CD8-positive, alpha-beta memory T cell (primary cell): ENCODE results near the gene ARID5A. TPM values are rescaled to one million over a fixed set of nuclear protein-coding genes. Genes with fewer than 3 reads are reported as not detected.
A peak's percentile ranks its signal among the peaks of the same experiment; 100 is the strongest.
"Not testable (repeated sequence)": the region's sequence is repeated elsewhere in the genome, so short reads cannot be mapped to it uniquely, and the experiment has no call there.

ENCODE experiments used
- CTCF ChIA-PET: fragments of 350-600 bp; sonication (Branson Sonifier 250); formaldehyde crosslinking; loops from one replicate; lab custom pipeline; 2021; ENCODE audit warnings: antibody characterized with exemption; lab: Charles Lee
- POLR2A ChIA-PET: fragments of 350-600 bp; sonication (Branson Sonifier 250); formaldehyde crosslinking; loops from one replicate; lab custom pipeline; 2021; ENCODE audit warnings: antibody characterized with exemption; lab: Charles Lee
- DNase-seq, 5 donors: peaks; one replicate each; pipeline versions ENCODE4 v3.0.0 to v3.0.0-alpha.2; 2020 to 2022; ENCODE audit warnings: mixed read lengths in 1 of 5
- H3K27ac ChIP-seq: one replicate; pipeline ENCODE4 v1.7.0; 2013; ENCODE audit warnings: low read depth, mild to moderate bottlenecking, low read length, moderate library complexity
- H3K27me3 ChIP-seq: 2 replicates; pipeline ENCODE4 v1.7.0; 2013; ENCODE audit warnings: low read length, mild to moderate bottlenecking; ENCODE audit not compliant: insufficient read depth, poor library complexity, severe bottlenecking
- H3K36me3 ChIP-seq: 2 replicates; pipeline ENCODE4 v1.7.0; 2013; ENCODE audit warnings: mild to moderate bottlenecking, low read length, moderate library complexity; ENCODE audit not compliant: insufficient read depth
- H3K4me1 ChIP-seq: 2 replicates; pipeline ENCODE4 v1.7.0; 2013; ENCODE audit warnings: mild to moderate bottlenecking, low read length, moderate library complexity; ENCODE audit not compliant: insufficient read depth
- H3K4me3 ChIP-seq: 2 replicates; pipeline ENCODE4 v1.7.0; 2013; ENCODE audit warnings: mild to moderate bottlenecking, low read length
- H3K9me3 ChIP-seq: 2 replicates; pipeline ENCODE4 v1.7.0; 2013; ENCODE audit warnings: mild to moderate bottlenecking, low read length
- H3K27ac Mint-ChIP-seq, 8 donors: one replicate each; pipeline ENCODE4 v1.8.0; 2020 to 2021; ENCODE audit warnings: mixed read lengths in 8 of 8, mild to moderate bottlenecking in 6 of 8, inconsistent platforms in 3 of 8, moderate library complexity in 3 of 8
- H3K27me3 Mint-ChIP-seq, 2 donors: one replicate each; pipeline ENCODE4 v1.8.0; 2020 to 2021; ENCODE audit warnings: mixed read lengths in 2 of 2, mild to moderate bottlenecking in 1 of 2, moderate library complexity in 1 of 2
- H3K36me3 Mint-ChIP-seq, 3 donors: one replicate each; pipeline ENCODE4 v1.8.0; 2020 to 2021; ENCODE audit warnings: mixed read lengths in 3 of 3, inconsistent platforms in 1 of 3, mild to moderate bottlenecking in 1 of 3
- H3K4me1 Mint-ChIP-seq, 3 donors: one replicate each; pipeline ENCODE4 v1.8.0; 2020 to 2021; ENCODE audit warnings: mixed read lengths in 3 of 3, inconsistent platforms in 1 of 3, mild to moderate bottlenecking in 1 of 3
- H3K4me3 Mint-ChIP-seq, 7 donors: one replicate each; pipeline ENCODE4 v1.8.0; 2020 to 2021; ENCODE audit warnings: mixed read lengths in 7 of 7, mild to moderate bottlenecking in 6 of 7, moderate library complexity in 4 of 7, inconsistent platforms in 2 of 7
- H3K9me3 Mint-ChIP-seq, 5 donors: one replicate each; pipeline ENCODE4 v1.8.0; 2020 to 2022; ENCODE audit warnings: mixed read lengths in 5 of 5, mild to moderate bottlenecking in 3 of 5, moderate library complexity in 2 of 5, inconsistent platforms in 1 of 5
- polyA plus RNA-seq: library from polyadenylated mRNA; unstranded; fragments of 300-500 nt; fragmentation: Illumina TruSeq; gene quantifications from one replicate; pipeline ENCODE4 v1.2.3, GENCODE V29; 2021
- total RNA-seq, 2 experiments: library from RNA; stranded (reverse); gene quantifications; one replicate each; pipeline ENCODE4 v1.2.3, GENCODE V29; 2021

The ARID5A gene
- total and polyA plus RNA-seq, 3 experiments from 2014 or later, result 84.0 to 147 (median 146) TPM

DNA sequence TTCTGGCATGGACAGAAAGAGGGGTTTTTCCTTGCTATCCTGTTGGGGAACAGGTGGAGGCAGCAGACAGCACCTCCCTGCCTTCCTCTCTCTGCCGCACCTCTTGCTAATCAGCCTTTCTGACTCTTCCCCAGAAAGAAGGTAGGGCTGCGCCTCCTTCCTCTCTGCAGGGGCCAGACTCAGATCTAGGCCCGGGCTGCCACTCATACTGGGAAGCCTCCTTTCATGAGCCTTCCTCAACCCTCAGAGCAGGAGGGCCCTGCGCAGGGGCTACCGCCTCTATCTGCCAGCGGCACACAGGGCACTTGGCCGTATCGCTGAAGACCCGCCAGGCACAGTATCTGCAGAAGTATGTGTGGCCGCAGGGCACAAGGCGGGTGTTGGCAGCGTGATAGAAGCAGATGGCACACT is 38.5 kb upstream of the ARID5A start:
- peaks cover 0 to 5% of the 10 kb centered on the region in 2 donors for H3K27me3 Mint-ChIP-seq
- peaks cover 0 to 15% (median 1%) of the 10 kb centered on the region in 3 donors for H3K36me3 Mint-ChIP-seq
- no peaks in the 10 kb centered on the region for H3K36me3 ChIP-seq
- no peak overlapping the region for H3K4me3 Mint-ChIP-seq
- ChIA-PET POLR2A (no interaction called here), CTCF (no interaction called here)
- no peak for DNase-seq
- no peak overlapping the region for H3K4me3 ChIP-seq
- peaks cover 8 to 18% (median 17%) of the 10 kb centered on the region in 5 donors for H3K9me3 Mint-ChIP-seq
- H3K4me1 ChIP-seq, result peaks cover 12% of the 10 kb centered on the region
- peaks cover 5 to 13% (median 8%) of the 10 kb centered on the region in 3 donors for H3K4me1 Mint-ChIP-seq
- H3K27me3 ChIP-seq, result no peaks in the 10 kb centered on the region
- peak overlapping the region in 1 of 8 donors; percentile 91 for H3K27ac Mint-ChIP-seq
- peaks cover 4% of the 10 kb centered on the region for H3K9me3 ChIP-seq
- no peak overlapping the region for H3K27ac ChIP-seq

DNA sequence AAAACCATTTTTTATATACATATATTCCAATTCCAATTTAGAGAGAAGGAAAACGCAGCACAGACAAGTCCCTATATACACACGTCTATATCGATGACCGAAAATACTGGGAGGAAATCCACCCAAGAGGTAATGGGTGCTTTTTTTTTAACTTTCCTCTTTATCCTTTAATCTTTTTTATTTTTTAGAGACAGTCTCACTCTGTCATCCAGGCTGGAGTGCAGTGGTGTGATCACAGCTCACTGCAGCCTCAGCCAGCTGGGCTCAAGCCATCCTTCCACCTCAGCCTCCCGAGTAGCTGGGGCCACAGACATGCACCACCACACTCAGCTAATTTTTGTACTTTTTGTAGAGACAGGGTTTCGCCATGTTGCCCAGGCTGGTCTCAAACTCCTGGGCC is 37.9 kb upstream of the ARID5A start:
- Mint-ChIP-seq H3K9me3 (peaks cover 8 to 18% (median 17%) of the 10 kb centered on the region in 5 donors), H3K36me3 (peaks cover 0 to 15% (median 1%) of the 10 kb centered on the region in 3 donors), H3K4me1 (peaks cover 5 to 13% (median 8%) of the 10 kb centered on the region in 3 donors), H3K27ac (peak overlapping the region in 1 of 8 donors; percentile 91)
- DNase-seq, CTCF ChIA-PET, H3K27ac ChIP-seq, H3K4me3 Mint-ChIP-seq, H3K27me3 Mint-ChIP-seq, H3K9me3 ChIP-seq, H3K4me3 ChIP-seq, H3K36me3 ChIP-seq, H3K27me3 ChIP-seq, POLR2A ChIA-PET: not testable (repeated sequence)
- peaks cover 12% of the 10 kb centered on the region for H3K4me1 ChIP-seq

DNA sequence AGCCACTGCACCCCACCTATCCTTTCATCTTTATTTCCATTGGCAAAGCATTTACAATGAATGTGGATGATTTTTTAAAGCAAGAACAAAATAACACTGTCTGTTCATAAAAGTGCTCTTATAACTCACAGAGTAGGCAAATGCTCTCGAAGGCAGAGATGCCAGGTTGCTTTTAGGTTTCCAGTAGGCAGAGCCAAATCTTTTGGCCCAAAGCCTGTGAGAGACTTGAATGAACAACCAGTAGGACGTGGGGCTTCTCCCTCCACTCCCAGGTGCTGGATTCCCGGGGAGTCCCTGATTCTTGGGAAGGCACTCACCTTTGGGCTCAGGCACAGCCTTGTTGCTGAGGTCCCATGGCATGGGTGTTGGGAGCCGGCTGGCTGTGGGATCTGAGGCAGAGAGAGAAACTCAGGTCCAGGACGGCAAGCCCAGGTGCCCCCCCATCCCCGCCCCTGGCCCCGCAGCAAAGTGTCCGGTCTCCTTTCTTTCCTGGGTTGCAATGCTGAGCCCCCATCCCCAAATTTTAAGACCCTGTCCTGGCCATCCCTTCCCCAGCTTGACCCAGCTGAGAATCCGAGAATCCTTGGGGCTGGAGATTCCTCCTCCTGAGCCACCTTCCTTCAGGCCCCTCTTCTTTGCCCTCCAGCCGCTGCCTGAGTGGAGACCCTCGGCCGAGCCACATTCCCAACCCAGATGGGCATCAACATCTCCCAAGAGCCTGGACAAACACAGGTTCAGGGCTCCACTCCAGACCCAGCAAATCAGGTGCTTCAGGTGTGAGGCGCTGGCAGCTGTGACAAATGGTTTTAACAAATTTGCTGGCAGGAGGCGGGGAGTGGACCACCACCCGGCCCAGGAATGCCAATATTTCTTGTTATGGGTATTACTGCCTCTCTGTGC is 37.2 kb upstream of the ARID5A start:
- no peaks in the 10 kb centered on the region for H3K27me3 ChIP-seq
- H3K4me1 Mint-ChIP-seq, result peaks cover 5 to 13% (median 8%) of the 10 kb centered on the region in 3 donors
- H3K4me1 ChIP-seq, result peaks cover 12% of the 10 kb centered on the region
- H3K9me3 Mint-ChIP-seq, result peaks cover 5 to 16% (median 13%) of the 10 kb centered on the region in 5 donors
- no peak overlapping the region for H3K4me3 ChIP-seq
- peaks cover 0 to 5% of the 10 kb centered on the region in 2 donors for H3K27me3 Mint-ChIP-seq
- DNase-seq, result no peak
- H3K27ac ChIP-seq, result no peak overlapping the region
- peaks cover 0 to 11% (median 1%) of the 10 kb centered on the region in 3 donors for H3K36me3 Mint-ChIP-seq
- H3K36me3 ChIP-seq, result no peaks in the 10 kb centered on the region
- ChIA-PET POLR2A (no interaction called here), CTCF (no interaction called here)
- H3K9me3 ChIP-seq, result peaks cover under 1% of the 10 kb centered on the region
- no peak overlapping the region for H3K27ac Mint-ChIP-seq
- H3K4me3 Mint-ChIP-seq, result no peak overlapping the region

DNA sequence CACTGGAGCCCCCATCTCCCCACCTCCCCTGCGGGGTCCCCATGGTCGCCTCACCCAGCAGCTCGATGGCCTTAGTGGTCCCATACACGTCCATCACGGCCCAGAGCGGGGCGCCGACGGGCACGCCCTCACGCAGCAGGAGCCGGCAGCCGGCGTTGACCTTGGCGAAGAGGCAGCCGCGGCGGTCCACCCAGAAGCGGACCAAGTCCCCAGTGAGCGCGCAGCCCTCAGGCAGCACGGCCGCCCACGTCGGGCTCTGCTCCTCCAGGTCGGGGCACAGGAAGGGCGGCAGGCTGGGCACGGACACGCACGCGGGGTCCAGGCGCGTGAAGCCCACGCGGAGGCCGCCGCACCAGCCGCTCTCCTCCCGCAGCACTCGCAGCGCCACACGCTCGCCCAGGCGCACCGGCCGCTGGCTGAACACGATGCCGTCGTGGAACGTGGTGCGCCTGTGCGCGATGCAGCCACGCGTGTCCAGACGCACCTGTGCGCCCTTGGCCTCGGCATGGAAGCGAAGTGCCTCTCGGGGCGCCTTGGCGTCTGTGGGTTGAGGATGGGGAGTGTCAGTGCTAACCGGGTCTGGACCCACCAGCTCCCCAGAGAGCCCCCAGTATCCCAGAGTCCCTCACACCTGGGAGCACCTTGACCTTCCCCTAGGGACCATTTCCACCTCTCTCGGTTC is 36.0 kb upstream of the ARID5A start:
- Mint-ChIP-seq H3K4me3 (no peak overlapping the region), H3K4me1 (peaks cover 5 to 13% (median 8%) of the 10 kb centered on the region in 3 donors), H3K36me3 (peaks cover 0 to 2% (median 0%) of the 10 kb centered on the region in 3 donors), H3K27me3 (peaks cover 0 to 4% of the 10 kb centered on the region in 2 donors), H3K9me3 (peaks cover 0 to 6% (median 6%) of the 10 kb centered on the region in 5 donors), H3K27ac (no peak overlapping the region)
- H3K4me1 ChIP-seq, result peaks cover 12% of the 10 kb centered on the region
- H3K4me3 ChIP-seq, result no peak overlapping the region
- POLR2A ChIA-PET, result no interaction called here
- no peak for DNase-seq
- no peaks in the 10 kb centered on the region for H3K36me3 ChIP-seq
- H3K9me3 ChIP-seq, result no peaks in the 10 kb centered on the region
- CTCF ChIA-PET, result no interaction called here
- no peak overlapping the region for H3K27ac ChIP-seq
- H3K27me3 ChIP-seq, result no peaks in the 10 kb centered on the region

DNA sequence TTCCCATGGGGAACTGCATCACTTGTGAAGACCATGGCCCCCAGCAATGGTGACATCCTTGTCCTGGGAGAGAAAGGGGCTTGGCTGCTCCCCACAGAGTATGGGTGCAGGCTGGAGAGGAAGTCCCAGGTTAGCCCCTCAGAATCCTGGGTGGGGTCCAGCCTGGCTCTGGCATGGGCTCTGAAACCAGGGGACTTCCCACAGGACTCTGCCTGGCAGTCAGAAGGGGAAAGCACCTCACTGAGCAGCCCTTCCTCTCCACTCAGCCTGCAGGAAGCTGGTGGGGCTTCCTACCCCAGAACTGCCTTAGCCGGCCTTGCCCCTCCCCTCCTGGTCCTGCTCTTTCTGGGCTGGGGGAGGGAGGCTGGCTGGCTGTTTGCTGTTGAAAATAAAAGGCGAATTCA is 35.1 kb upstream of the ARID5A start:
- H3K36me3 ChIP-seq, result no peaks in the 10 kb centered on the region
- H3K27ac ChIP-seq, result no peak overlapping the region
- Mint-ChIP-seq H3K36me3 (no peaks in the 10 kb centered on the region), H3K27ac (no peak overlapping the region), H3K27me3 (peaks cover 0 to 4% of the 10 kb centered on the region in 2 donors), H3K4me1 (peaks cover 5 to 13% (median 8%) of the 10 kb centered on the region in 3 donors), H3K4me3 (peak overlapping the region in 1 of 7 donors; percentile 36), H3K9me3 (no peaks in the 10 kb centered on the region)
- no peaks in the 10 kb centered on the region for H3K9me3 ChIP-seq
- H3K4me3 ChIP-seq, result no peak overlapping the region
- DNase-seq, result no peak
- H3K27me3 ChIP-seq, result no peaks in the 10 kb centered on the region
- H3K4me1 ChIP-seq, result peaks cover 12% of the 10 kb centered on the region
- ChIA-PET POLR2A (no interaction called here), CTCF (no interaction called here)

DNA sequence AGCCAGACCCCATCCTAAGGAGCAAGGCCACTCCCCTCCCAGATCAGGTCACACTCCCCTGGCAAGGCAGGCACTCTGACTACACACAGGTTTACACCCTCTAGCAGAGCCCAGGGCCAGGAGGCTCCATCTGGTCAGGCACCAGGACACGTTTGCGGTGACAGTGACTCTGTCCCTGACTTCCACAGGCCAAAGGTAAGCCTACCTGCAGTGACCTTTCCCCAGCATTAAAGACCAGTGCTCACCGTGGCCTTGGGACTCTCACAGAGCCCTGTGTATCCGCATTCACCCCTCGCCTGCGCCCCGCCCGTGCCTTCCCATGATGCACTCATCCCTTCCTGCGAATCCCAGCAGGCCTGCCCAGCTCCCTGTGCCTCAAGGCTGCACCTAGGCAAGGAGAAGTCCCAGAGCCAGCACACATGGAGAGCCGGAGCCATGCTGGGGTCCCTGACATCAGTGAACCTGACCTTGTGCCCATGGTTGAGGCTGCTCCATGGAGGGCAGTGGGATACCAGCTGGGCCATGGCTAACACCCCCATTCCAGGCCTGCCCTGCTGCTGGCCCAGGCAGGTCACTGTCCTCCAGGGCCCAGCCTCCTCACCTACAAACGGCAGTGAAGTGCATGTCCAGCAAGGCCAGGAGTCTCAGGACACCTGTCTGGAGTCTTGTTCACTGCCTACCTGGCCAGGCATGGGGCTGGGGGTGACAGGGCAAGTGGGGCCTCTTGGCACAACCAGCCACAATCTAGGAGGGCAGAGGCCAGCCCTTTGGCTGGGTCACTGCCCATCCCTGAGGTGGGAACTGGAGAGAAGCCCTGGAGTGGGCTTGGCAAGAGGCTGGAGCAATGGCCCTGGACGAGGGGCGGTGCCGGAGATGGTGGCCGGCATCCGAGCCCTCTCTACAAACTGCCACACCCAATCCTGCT is 34.4 kb upstream of the ARID5A start:
- Mint-ChIP-seq H3K9me3 (no peaks in the 10 kb centered on the region), H3K4me3 (no peak overlapping the region), H3K4me1 (peaks cover 5 to 13% (median 8%) of the 10 kb centered on the region in 3 donors), H3K36me3 (no peaks in the 10 kb centered on the region), H3K27ac (peak overlapping the region in 1 of 8 donors; percentile 60), H3K27me3 (peaks cover 0 to 4% of the 10 kb centered on the region in 2 donors)
- CTCF ChIA-PET, result no interaction called here
- H3K27ac ChIP-seq, result no peak overlapping the region
- no peak for DNase-seq
- H3K4me1 ChIP-seq, result peaks cover 12% of the 10 kb centered on the region
- no peaks in the 10 kb centered on the region for H3K27me3 ChIP-seq
- POLR2A ChIA-PET, result no interaction called here
- H3K36me3 ChIP-seq, result no peaks in the 10 kb centered on the region
- H3K4me3 ChIP-seq, result no peak overlapping the region
- no peaks in the 10 kb centered on the region for H3K9me3 ChIP-seq

DNA sequence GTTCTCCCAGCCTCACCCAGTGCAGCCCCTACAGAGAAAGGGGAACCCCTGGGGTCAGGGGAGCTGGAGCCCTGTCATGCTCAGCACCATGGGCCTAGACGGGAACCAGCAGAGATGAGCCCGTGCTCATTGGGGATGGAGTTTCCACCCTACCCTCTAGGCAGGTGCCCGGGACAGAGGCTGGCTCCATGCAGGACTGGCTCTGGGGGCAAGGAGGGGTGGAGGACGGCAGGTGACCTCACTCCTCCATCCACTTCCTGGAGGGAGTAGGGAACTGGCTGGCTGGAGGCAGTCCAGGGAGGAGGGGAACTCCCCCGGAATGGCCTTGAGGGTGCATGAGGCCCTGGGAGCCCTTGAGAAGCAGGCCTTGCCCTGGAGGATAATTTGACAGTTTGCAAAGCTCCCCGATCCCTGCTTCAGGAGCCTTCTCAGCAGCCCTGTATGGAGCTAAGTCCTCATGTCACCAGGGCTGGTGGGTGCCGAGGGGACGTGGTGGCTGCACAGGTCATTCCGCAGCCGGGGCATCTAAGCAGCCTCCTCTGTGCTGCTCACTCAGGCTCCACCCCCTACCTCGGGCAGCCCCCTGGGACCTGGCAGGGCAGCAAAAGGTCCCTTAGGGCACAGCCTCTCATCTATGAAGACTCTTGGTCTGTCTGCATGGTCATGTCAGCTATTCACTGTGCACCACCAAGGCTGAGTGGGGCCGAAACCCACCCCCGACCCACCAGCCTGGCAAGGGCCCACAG is 33.5 kb upstream of the ARID5A start:
- Histone ChIP-seq H3K4me3 (no peak overlapping the region), H3K27ac (no peak overlapping the region), H3K4me1 (peaks cover 17% of the 10 kb centered on the region), H3K36me3 (no peaks in the 10 kb centered on the region), H3K27me3 (no peaks in the 10 kb centered on the region), H3K9me3 (no peaks in the 10 kb centered on the region)
- H3K9me3 Mint-ChIP-seq, result no peaks in the 10 kb centered on the region
- POLR2A ChIA-PET, result no interaction called here
- no peak for DNase-seq
- no peaks in the 10 kb centered on the region for H3K36me3 Mint-ChIP-seq
- H3K27me3 Mint-ChIP-seq, result peaks cover 0 to 4% of the 10 kb centered on the region in 2 donors
- no peak overlapping the region for H3K27ac Mint-ChIP-seq
- peaks cover 8 to 20% (median 14%) of the 10 kb centered on the region in 3 donors for H3K4me1 Mint-ChIP-seq
- CTCF ChIA-PET, result interaction anchor here (0.8 to 8.0 kb wide), 2 partner anchors 73 to 96 kb away, joined by 3 to 59 read pairs; no protein-coding TSS in a partner anchor
- no peak overlapping the region for H3K4me3 Mint-ChIP-seq
